Stimulated activated CD4-positive, alpha-beta T cell treated with anti-CD3 and anti-CD28 coated beads, Interleukin-1b, Interleukin-23, amount 100 ng/mL, for 4 hours (primary cell): Measurements from ENCODE around the gene OTOF.
A peak's percentile ranks its signal among the peaks of the same experiment; 100 is the strongest.

Experiments
- DNase-seq, 2 donors: peaks; one replicate each; pipeline ENCODE4 v3.0.0-alpha.2; 2020; ENCODE audit warnings: low read depth in 2 of 2

Gene OTOF

DNA sequence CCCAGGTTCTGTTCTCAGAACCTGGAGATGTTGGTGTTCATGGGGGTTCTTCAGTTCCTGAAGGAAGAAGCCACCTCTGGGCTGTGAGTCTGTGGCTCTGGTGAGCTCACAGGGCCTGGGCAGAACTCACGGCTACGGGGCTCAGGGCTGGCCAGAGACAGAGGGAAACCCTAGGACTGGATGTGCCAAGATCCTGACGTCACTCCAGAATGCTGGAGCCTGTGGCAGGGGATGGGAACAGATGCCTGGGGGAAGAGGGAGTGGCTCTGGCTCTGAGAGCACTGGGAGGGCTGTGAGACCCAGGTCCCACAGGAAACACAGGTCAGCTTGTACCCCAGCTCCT lies at the start of gene OTOF:
Gene OTOF, minus strand, starts transcription at position 214 of the 343 bp plus-strand sequence.
- no peak for DNase-seq

DNA sequence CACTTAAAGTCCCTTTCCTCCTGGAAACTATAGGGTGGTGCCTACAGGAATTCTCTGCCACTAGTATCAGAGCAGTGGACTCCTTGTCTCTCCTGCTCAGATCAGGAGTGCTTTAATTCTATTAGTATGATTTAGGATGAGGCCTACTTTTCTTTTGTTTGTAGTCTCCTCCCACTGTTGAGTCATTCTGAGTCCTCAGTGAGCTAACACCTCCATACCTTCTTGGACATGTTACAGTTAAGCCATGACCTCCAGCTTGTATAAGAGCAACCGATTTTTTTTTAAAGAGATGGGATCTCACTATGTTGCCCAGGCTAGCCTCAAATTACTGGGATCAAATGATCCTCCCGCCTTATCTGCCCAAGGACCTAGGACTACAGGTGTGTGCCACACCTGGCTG lies 48.7 kb upstream of the OTOF start:
- no peak for DNase-seq

DNA sequence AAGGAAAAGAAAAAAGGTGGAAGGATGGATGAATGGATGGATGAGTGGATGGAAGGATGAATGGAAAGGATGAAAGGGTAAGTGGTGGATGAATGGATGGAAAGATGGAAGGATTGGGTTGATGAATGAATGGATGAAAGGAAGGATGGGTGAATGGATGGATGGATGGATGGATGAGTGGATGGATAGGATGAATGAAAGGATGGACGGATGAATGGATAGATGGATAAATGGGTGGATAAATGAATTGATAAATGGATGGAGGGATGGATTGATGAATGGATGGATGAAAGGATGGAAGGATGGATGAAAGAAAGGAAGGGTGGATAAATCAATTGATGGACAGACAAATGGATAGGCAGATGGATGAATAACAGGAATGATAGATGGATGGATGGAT lies 48.2 kb upstream of the OTOF start:
- no peak for DNase-seq

DNA sequence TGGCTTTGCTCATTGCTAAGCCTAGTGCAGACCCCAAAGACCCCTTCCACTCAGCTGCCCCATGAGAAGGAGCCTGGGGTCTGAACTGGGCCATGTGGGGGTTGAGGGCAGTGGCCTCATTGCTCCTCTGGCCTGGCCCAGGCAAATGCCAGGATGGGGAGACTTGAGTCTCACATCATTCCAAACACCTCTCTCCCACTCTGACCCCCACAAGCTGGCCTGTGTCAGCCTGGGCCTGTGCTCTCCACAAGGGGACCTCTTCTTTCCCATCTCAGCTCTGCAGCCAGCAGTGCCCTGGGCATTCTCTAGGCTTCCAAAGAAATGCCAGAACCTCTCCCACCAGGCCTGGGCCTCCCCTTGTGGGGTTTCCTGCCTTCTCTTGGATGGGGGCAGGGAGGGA lies 45.8 kb upstream of the OTOF start:
- no peak for DNase-seq

- no peak for DNase-seq
Observed at GRCh38 chr2:26522751-26523171, 44.8 kb upstream of the OTOF start.

DNA sequence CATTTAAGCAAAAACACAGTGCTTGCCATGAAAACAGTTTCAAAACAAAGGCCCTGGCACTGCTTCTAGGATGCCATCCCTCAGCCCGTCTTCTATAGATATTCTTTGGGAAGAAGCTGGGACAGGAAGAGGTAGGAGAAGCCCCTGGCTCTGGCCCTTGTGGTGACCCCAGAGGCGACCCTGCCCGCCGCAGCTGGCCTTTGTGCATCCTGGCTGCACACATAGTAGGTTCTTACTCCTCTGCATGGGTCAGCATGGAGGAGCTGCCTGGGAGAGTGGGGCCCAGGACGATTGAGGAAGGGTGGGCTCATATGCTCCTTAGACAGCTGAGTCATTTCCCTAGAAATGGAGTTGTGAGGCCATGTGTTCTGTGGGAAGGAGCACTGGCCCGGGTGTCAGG lies 44.4 kb upstream of the OTOF start:
- DNase-seq: no peak

DNA sequence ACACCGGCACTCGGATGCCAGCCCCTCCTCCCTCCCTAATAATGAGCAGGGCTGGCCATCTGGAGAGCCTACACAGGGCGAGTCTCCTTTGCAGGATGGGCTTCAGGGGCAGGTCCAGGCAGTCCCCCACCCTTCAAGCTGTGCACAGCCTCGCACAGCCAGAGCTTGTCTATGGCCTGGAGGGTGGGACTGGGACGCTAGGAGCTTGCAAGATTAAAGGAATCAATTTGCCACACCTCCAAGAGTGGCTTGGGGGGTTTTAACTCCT lies 43.9 kb upstream of the OTOF start:
- DNase-seq: no peak

DNA sequence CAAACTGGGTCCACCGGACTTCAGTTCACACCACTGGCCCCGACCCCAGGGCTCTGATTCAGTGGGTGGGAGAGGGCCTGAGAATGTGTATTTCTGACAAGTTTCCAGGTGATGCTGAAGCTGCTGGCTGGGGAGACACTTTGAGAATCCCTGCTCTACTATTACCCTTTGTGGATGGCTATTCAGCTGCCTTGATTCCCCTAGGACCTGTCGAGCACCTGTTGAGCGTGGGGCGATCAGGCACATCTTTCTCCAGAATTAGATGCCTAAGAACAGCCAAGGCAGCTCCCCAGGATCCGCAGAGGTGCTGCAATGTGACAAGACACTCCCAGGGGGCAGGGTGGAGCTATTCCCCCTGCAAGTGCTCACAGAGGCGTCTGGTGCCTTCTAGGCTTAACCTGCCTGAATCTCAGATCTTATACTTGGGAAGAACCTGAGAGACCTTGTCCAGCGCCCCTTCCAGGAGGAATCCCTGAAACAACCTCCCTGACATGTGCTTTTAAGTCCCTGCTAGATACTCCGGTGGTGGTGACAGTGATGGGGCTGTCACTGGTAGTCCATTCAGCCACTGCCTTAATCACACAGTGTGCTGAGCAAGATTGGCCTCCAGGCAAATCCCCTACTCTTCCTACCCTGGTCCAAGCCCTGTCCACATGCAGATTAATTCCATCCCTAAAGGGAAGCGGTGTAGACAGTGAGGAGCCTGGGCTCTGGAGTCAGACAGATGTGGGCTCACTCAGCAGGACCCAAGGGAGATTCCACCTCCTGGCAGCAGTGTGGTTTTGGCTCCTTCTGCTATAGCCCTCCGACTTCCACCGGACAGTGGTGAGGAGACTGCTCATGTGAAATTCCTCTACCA lies 43.4 kb upstream of the OTOF start:
- DNase-seq: no peak

GRCh38 chr2:26520148-26520449 lies 42.2 kb upstream of the OTOF start:
- DNase-seq: no peak

- no peak for DNase-seq
Observed at GRCh38 chr2:26519396-26520147, 41.6 kb upstream of the OTOF start.

DNA sequence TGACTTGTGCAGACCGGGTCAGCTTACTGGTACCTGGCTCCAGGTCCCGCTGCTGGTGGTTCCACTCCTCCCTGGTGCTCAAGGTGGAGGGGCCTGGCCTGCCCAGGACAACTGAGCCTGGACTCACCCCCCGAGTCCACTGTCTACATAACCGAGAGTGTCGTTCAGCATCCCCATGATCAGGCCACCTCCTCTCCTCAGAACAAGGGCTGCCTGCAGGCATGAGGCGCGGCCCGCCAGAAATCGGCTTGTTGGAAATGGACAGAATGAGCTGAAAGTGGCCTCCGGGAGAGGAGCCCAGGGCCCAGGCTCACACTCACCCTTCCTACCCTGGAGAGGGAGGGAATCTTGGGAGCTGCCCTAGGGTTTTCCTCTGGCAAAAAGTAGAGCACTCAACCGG lies 38.9 kb upstream of the OTOF start:
- no peak for DNase-seq

GRCh38 chr2:26516246-26516645 lies 38.3 kb upstream of the OTOF start:
- no peak for DNase-seq

GRCh38 chr2:26515771-26516170 lies 37.8 kb upstream of the OTOF start:
- no peak for DNase-seq

DNA sequence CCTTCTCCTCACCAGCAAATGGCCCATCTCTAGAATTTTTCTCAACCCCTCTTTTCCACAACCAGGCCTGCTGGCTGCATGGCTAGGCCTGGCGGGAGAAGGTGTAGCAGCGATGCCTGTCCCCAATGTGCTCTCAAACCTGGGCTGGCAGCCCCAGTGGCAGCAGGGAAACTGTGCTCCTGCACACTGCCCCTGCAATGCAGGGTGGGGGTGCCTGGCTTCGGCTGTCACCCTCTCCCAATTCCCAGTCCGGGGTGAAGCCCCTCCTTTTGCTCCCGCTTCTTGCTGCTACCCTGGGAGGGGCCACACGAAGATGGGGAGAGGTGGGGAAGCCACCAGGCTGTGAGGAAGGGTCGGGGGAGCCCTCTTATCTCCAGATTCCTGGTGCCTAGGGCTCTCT lies 36.1 kb upstream of the OTOF start:
- DNase-seq: no peak

DNA sequence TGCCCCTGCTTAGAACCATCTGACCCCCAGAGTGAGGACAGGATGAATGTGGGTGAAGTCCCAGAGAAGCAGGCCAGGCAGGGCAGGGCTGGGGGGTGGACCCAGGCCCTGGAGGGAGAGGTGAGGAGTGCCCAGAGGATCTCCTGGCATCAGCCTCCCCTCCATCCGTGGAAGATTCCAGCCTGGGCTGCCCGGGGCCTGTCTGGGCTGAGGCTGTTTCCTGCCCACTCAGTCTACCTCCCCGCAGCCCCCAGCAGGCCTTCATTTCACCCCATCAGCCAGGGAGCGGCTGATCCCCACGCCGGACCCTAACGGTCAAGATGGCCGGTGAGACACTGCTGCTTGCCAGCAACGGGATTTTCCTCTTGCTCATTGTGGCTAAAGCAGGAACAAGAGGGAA lies 35.3 kb upstream of the OTOF start:
- DNase-seq: no peak

DNA sequence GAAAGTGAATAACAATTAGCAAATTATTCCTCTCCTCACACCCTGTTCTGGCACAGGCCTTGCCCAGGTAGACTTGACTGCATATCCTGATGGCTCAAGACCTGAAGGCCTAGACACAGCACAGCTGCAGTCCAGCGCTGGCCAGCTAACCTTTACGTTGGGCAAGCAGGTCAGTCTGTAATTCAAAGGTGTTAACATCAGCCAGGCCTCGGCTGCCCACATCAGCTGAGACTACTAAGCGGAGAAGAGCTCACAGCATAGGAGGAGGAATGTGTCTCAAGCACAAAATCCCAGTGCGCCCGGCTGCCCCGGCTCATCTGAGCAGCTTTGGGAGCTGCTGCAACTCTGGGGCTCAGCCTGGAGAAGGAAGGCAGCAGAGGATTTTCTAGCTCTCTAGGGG lies 33.5 kb upstream of the OTOF start:
- DNase-seq: no peak

DNA sequence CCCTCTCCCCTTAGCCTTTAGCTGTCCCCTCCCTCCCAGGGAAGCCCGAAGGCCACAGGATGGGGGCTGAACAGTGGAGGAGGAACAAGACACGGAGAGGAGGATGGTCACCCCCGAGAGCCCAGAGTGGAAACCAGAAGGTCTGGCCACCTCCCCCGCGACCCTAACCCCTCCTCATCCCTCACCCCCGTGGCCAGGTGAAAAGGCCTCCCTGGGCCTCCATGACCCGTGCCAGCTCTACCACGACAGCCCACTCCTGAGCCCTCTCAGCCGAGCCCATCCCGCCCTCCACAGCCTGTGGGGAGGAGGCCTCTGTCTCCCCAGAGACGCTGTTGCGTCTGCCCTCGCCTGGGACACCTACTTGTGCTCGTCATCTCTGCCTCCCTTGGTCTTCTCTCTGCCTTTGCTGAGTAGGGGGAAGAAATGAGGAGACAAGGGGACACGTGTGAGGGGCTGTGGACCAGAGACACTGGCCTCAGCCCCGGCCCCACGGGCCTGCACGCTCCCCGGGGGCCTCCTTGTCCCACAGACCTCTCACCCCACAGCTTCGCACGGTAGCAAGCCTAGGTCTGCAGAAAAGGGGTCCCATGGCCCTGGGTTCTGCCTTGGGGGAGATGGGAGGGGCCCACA lies 32.5 kb upstream of the OTOF start:
- no peak for DNase-seq

DNA sequence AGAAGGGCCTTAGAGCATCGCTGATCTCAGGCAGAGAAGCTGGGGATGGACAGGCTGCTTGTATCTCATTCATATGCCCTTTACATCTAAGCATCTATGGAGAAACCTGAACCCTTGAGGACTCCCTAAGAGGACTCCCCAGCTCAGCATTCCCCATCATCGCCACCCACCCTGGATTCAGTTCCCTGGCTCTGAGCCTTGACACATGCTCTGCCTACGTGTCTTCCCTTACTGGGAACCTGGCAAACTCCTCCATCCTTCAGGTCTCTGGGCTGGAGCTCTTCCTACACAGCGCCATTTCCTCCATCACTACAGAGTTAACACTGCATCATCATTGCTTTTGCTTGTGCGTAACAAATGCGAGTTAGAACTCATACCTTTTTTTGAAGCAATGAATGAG lies 31.2 kb upstream of the OTOF start:
- DNase-seq: no peak

DNA sequence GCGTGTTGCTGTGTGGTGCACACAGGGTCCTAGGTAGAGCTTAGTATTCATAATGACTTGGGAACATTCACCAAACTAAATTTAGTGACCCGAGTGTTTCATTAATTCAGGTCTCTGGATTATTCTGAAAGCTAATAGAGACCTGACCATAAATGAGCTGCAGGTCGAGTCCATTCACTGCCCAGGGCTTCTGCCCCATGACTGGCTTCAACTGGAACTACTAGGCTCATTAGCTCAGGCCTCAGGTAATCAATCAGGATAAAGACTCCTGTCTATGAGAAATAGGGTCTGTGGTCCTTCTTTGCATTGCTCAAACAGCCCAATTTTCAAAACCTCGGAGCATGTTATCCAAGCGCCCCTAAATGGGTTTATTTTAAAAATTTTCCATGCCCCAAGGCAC lies 30.0 kb upstream of the OTOF start:
- no peak for DNase-seq

- DNase-seq: no peak
Observed at GRCh38 chr2:26507088-26507487, 29.2 kb upstream of the OTOF start.

DNA sequence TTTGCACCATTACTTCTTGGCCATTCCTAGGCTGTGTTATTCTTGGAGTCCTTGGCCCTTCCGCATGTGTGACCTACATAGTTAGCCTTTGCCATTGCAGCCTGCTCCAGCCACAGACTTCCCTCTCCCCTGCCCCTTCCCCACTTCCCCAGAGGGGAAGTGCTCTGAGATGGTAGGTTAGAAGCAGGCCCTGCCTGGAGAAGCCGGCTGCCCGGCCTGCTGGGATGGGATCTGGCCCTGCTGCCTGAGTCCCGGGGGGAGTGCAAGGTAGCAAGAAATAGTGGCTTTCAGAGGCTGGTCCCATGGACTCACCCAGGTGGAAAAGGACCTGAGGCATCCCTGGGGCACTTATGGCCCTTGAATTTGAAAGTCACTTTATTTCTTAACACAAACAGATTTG lies 28.4 kb upstream of the OTOF start:
- no peak for DNase-seq

DNA sequence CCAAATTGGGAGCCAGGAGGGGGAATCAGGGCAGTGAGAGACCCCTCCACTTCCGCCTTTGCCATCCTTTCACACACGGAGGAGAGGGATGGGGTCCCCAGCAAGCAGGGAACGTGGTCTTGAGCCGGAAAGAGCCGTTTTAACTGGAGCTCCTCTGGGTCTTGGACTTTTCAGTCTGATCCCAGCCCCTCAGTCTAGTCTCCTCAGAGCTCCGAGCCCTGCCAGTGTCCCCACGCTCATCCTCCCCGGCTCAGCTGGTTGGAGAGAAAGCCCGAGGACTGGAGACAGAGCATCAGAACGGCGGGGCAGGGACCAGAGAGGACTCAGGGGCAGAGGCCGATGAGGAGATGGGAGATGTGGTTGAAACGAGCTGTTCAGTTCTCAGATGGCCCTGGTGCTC lies 26.1 kb upstream of the OTOF start:
- no peak for DNase-seq

DNA sequence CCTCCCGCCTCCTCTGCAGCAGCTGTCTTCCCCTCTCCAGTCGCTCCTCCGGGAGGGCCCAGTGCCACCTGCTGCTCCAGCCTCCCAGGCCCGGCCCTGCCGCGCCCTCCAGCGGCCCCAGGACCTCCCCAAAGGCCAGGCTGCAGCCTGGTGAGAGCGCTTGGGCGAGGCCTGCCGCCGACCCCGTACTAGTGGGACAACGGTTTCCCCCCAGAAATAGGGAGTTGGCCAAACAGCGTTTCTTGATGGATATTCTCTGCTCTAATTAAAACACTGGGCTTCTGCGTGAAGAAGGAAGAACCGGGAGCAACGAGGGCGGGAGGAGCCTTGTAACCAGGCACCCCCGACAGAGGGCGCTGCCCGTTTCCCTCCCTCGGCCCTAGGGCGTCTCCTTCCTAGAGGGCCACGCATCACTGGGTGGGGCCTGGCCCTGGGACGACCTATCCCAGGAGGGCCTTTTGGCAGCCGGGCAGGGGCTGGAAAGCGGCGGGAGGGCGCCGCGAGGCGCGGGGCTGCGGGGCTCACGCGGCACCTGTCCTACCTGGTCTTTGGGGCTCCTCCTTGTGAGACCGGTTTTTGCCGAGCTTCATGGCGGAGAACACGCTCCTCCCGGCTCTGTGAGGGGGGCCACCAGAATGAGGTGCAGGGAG lies 25.4 kb upstream of the OTOF start:
- peak; percentile 66 to 86 for DNase-seq
